ENCODE data around the gene TLE4. TPM values are rescaled to one million over a fixed set of nuclear protein-coding genes. Genes with fewer than 3 reads are reported as not detected.

Gene TLE4
- total and polyA plus RNA-seq, 2 donors (not counting 1 experiment from before 2014, with no cell fraction given), result 34.7 to 57.3 TPM

GRCh38 chr9:79572608-79573411 lies 1.0 kb downstream of the TLE4 start:
- peak overlapping the region; percentile 47 for H2AFZ ChIP-seq (ENCODE audit: insufficient read depth, low read depth, low read length, poor library complexity, severe bottlenecking)

More at GRCh38 chr9:79572608-79573411, 1.0 kb downstream of the TLE4 start:
- peak overlapping the region; percentile 72 for H3K4me2 ChIP-seq (replicated peaks; ENCODE audit: low read depth, low read length, poor library complexity, severe bottlenecking)
- H3K27me3 ChIP-seq (replicated peaks in 1 of 4; ENCODE audit: control extremely low read depth in 1 of 4, control insufficient read depth in 3 of 4, insufficient read depth in 4 of 4, low read length in 3 of 4), result peaks cover 0 to 10% (median 5%) of the 10 kb centered on the region in 4 experiments
- peak overlapping the region; percentile 92 for H3K4me3 Mint-ChIP-seq
- intact Hi-C loops (cut with micrococcal nuclease), result loop anchor here (5.0 to 10.0 kb wide), 4 partner anchors 312 to 1336 kb away; partner anchors contain the start of genes CEP78 and PSAT1
- H3K27ac Mint-ChIP-seq, result peak overlapping the region; percentile 93
- no peak for TF ChIP-seq EZH2 (IDR thresholded peaks at IDR 0.05; ENCODE audit: borderline replicate concordance, insufficient read depth, low read depth, low read length, poor library complexity, severe bottlenecking)
- TF ChIP-seq, protein P1, sequence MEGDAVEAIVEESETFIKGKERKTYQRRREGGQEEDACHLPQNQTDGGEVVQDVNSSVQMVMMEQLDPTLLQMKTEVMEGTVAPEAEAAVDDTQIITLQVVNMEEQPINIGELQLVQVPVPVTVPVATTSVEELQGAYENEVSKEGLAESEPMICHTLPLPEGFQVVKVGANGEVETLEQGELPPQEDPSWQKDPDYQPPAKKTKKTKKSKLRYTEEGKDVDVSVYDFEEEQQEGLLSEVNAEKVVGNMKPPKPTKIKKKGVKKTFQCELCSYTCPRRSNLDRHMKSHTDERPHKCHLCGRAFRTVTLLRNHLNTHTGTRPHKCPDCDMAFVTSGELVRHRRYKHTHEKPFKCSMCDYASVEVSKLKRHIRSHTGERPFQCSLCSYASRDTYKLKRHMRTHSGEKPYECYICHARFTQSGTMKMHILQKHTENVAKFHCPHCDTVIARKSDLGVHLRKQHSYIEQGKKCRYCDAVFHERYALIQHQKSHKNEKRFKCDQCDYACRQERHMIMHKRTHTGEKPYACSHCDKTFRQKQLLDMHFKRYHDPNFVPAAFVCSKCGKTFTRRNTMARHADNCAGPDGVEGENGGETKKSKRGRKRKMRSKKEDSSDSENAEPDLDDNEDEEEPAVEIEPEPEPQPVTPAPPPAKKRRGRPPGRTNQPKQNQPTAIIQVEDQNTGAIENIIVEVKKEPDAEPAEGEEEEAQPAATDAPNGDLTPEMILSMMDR (IDR thresholded peaks at IDR 0.05), result no peak
- peak overlapping the region; percentile 68 to 95 (median 86) for H3K4me3 ChIP-seq (ENCODE audit: control extremely low read depth in 1 of 5, extremely low read depth in 1 of 5, insufficient read depth in 1 of 5, low read depth in 2 of 5, low read length in 4 of 5)
- CTCF ChIA-PET, result interaction anchor here (0.7 to 1.4 kb wide), 5 partner anchors 10 to 214 kb away, joined by 3 to 7 read pairs (median 3); no protein-coding TSS in a partner anchor
- under 1% methylated on average over 107 of the region's 115 CpGs for whole genome bisulfite sequencing (ENCODE audit: insufficient coverage)
- H3K36me3 ChIP-seq (replicated peaks in 1 of 2; ENCODE audit: control extremely low read depth in 1 of 2, control insufficient read depth in 1 of 2, extremely low read depth in 1 of 2, insufficient read depth in 2 of 2, low read length in 1 of 2), result no peaks in the 10 kb centered on the region
- no peaks in the 10 kb centered on the region for H4K20me1 ChIP-seq (ENCODE audit: control insufficient read depth, insufficient read depth, low read length, poor library complexity, severe bottlenecking)
- peak overlapping the region; percentile 66 to 91 for H3K27ac ChIP-seq (ENCODE audit: low read length in 2 of 2)
- POLR2A ChIA-PET, result interaction anchor here (0.7 to 1.4 kb wide), 4 partner anchors 9 to 240 kb away, joined by 3 to 8 read pairs (median 4); no protein-coding TSS in a partner anchor
- peaks cover 5% of the 10 kb centered on the region for H3K27me3 Mint-ChIP-seq
- ATAC-seq (ENCODE audit: low read depth) (no peak), DNase-seq (peak; percentile 73)
- peak overlapping the region; percentile 89 for H3K9ac ChIP-seq (ENCODE audit: low read length)
- H3K9me3 ChIP-seq (ENCODE audit: control extremely low read depth in 1 of 3, control insufficient read depth in 2 of 3, insufficient read depth in 1 of 3, low read length in 2 of 3), result peaks cover 0 to under 1% (median under 1%) of the 10 kb centered on the region in 3 donors
- peaks cover 23 to 25% of the 10 kb centered on the region in 2 donors for H3K4me1 ChIP-seq (ENCODE audit: control insufficient read depth in 2 of 2, insufficient read depth in 2 of 2, low read length in 2 of 2)
- H3K4me1 Mint-ChIP-seq, result peaks cover 49% of the 10 kb centered on the region
- peaks cover 16% of the 10 kb centered on the region for H3K79me2 ChIP-seq (ENCODE audit: control insufficient read depth, insufficient read depth, low read length)
- H3K9me3 Mint-ChIP-seq (ENCODE audit: insufficient read depth), result no peaks in the 10 kb centered on the region

Data from B cell (primary cell).